Measurements from ENCODE around the gene HERC4.
A peak's percentile ranks its signal among the peaks of the same experiment; 100 is the strongest.
"Not testable (repeated sequence)": the region's sequence is repeated elsewhere in the genome, so short reads cannot be mapped to it uniquely, and the experiment has no call there.

Gene HERC4

GRCh38 chr10:67936416-67936815 lies 138.7 kb downstream of the HERC4 start:
- no peak for DNase-seq

- no peak for DNase-seq
Observed at GRCh38 chr10:67935223-67935622, 139.9 kb downstream of the HERC4 start.

- DNase-seq = no peak
Observed at GRCh38 chr10:67934336-67934735, 140.7 kb downstream of the HERC4 start.

DNA sequence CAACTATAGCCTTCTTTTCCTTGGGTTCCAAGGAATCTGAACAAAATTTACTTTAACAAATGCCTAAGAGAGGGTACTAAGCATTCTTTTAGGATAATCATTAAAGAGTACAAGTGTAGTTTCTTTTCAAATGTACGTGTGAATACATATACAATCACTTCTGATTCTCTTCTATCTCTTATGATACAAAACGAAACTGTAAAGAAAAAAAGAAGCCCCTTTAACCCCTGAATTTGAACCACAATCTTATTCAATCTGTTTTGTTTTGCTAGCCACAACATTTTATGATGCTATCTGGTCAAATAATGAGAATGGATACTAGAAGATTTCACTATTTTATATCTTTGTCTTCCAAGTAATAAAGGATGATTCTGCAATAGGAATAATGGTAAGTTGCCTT lies 141.9 kb downstream of the HERC4 start:
- DNase-seq = no peak

GRCh38 chr10:67926951-67927350 lies 148.1 kb downstream of the HERC4 start:
- DNase-seq = no peak

DNA sequence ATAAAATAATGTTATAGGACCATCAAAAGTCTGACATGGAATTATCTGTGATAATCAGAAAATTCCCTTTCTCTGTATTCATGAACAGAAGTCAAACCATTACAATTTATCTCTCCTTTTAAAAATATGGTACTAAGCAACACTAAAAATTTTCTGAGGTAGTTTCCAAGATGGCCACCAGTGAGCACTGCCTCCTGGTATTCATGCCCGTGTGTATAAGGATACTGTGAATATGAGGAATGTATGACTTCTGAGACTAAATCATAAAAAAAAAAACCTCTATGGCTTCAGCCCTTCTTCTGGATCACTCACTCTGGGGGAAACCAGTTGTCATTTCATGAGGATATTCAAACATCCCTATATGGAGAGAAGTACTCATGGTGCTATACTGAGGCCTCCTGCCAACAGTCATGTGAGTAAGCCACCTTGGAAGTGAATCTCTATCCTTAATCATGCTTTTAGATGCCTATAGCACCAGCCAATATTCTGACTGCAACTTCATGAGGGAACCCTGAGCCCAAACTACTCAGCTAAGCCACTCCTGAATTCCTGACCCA lies 149.6 kb downstream of the HERC4 start:
- no peak for DNase-seq

DNA sequence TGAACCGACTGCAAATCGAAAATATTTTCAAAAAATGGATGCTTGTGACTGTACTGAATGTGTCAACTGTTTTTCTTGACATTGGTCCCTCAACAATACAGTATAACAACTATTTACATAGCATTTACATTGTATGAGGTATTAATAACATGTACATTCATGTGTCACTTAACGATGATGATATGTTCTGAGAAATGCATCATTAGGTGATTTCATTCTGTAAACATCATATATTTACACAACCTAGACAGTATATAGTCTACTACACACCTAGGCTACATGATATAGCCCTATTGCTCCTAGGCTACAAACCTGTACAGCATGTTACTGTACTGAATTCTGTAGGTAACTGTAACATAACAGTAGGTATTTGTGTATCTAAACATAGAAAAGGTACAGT lies 150.9 kb downstream of the HERC4 start:
- DNase-seq = no peak

GRCh38 chr10:67923551-67923950 lies 151.5 kb downstream of the HERC4 start:
- no peak for DNase-seq

DNA sequence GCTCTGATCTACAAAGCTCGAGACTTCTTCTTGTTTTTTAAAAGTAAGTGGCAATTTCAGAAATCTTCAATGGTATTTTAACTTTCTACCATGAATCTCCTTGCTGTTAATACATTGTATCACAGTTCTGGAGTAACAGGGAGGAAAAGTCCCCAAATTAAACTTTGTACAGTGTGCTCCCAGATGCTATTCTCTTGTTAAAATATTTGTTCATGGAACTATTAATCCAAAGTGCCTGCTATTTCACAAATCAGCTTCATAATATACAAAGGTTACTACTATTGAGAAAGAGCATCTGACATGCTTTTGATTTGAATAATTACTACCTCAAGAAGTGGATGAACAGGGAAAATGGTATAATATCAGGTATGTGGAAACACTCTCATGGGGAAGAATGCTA lies 154.0 kb downstream of the HERC4 start:
- DNase-seq = no peak

- DNase-seq = no peak
Observed at GRCh38 chr10:67917679-67918078, 157.4 kb downstream of the HERC4 start.

DNA sequence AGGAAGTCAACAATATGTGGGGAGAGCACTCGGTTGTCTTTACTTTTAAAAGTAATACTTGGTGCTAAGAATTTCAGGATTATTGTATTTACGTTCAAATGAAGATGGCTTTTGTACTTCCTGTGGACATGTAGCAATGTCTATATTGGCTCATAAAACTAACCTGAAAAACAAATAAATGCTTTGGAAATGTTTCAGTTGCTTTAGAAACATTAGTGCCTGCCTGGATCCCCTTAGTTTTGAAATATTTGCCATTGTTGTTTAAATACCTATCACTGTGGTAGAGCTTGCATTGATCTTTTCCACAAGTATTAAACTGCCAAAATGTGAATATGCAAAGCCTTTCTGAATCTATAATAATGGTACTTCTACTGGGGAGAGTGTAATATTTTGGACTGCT lies 157.9 kb downstream of the HERC4 start:
- no peak for DNase-seq

- no peak for DNase-seq
Observed at GRCh38 chr10:67914777-67915340, 160.2 kb downstream of the HERC4 start.

GRCh38 chr10:67912331-67912946 lies 162.6 kb downstream of the HERC4 start:
- DNase-seq = no peak

- no peak for DNase-seq
Observed at GRCh38 chr10:67903581-67903980, 171.5 kb downstream of the HERC4 start.

- DNase-seq = no peak
Observed at GRCh38 chr10:67893637-67894036, 181.4 kb downstream of the HERC4 start.

DNA sequence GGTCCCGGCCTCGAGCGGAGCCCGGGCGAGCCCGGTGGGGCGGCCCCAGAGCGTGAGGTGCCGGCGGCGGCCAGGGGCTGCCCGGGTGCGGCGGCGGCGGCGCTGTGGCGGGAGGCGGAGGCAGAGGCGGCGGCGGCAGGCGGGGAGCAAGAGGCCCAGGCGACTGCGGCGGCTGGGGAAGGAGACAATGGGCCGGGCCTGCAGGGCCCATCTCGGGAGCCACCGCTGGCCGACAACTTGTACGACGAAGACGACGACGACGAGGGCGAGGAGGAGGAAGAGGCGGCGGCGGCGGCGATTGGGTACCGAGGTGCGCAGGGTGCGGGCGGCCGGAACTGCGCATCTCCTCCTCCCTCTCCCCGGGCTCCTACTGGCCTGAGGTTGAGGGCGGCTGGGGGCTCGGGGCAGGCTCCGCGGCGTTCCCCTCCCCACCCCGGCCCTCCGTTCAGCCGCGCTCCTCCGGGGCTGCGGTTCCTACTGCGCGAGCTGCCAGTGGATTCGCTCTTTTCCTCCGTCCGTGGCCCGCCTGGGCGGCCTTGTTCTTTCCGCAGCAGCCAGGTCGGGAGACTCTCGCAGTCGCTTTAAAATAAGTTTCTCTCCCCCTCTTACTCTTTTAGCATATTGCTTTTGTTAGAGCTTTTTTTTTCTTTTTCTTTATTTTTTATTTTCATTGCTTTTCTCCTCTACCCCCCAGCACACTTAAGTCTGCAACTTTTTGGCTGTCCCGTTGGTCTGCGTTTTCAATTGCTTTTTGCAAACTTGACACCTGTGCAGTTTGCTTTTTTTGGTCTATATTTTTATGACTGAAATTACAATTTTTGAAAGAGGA lies 190.0 kb downstream of the HERC4 start:
- DNase-seq = peak; percentile 79 to 80

DNA sequence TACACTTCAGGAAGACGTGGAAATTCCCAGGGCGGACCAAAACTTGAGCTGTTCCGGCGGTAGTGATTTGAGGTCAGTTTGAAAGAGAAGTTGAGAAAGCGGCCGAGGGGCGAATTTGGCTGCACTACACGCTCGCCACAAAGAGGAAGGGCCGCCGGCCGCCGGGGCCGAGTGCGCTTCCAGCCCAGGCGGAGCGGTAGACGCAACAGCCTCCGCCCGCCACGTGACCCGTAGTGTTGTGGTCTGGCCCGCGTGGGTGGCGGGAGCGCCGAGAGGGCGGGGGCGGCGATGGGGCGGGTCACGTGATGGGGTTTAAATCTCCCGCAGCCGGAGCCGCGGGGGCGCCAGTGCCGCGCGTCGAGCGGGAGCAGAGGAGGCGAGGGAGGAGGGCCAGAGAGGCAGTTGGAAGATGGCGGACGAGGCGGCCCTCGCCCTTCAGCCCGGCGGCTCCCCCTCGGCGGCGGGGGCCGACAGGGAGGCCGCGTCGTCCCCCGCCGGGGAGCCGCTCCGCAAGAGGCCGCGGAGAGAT lies 190.7 kb downstream of the HERC4 start, which contains the start of gene SIRT1:
Gene SIRT1, plus strand, starts transcription at position 344 of the 529 bp plus-strand sequence. Its CDS starts 66 bp downstream, at position 410.
- DNase-seq = peak; percentile 95

- no peak for DNase-seq
Observed at GRCh38 chr10:67883710-67884312, 191.3 kb downstream of the HERC4 start.

DNA sequence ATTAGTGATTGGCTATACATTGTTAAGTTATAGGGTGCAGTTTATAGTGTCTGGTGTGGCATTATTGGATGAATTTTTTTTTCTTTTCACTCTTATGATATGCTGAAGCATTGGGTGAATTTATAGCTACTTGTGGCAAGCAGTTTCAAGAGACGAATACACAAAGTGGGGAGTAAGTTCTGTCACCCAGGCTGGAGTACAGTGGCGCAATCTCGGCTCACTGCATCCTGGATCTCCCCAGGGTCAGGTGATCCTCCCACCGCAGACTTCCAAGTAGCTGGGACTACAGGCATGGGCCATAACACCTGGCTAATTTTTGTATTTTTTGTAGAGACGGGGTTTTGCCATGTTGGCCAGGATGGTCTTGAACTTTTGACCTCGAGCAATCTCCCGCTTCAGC lies 196.9 kb downstream of the HERC4 start:
- no peak for DNase-seq

GRCh38 chr10:67877421-67877820 lies 197.7 kb downstream of the HERC4 start:
- DNase-seq = not testable (repeated sequence)

- DNase-seq = no peak
Observed at GRCh38 chr10:67875340-67876238, 199.5 kb downstream of the HERC4 start.
